ENCODE measurements around the gene PPP2R5B. TPM values are rescaled to one million over a fixed set of nuclear protein-coding genes. Genes with fewer than 3 reads are reported as not detected.

PPP2R5B gene
- total and polyA plus RNA-seq, 2 experiments from 2014 or later = 26.2 to 30.7 TPM

- no peak for TF ChIP-seq CTCF (IDR thresholded peaks at IDR 0.05; ENCODE audit: low read depth, low read length)
- H3K36me3 ChIP-seq = peaks cover 41% of the 10 kb centered on the region
Observed at GRCh38 chr11:64911142-64911541, 13.3 kb upstream of the PPP2R5B start.

GRCh38 chr11:64911689-64912088 lies 12.8 kb upstream of the PPP2R5B start:
- Histone ChIP-seq H3K36me3 (peaks cover 36% of the 10 kb centered on the region), H3K4me1 (ENCODE audit: low read depth) (peaks cover 12% of the 10 kb centered on the region), H3K27me3 (no peaks in the 10 kb centered on the region), H3K27ac (no peak overlapping the region), H3K4me3 (no peak overlapping the region), H3K9me3 (ENCODE audit: low read depth) (no peaks in the 10 kb centered on the region)
- no peak for DNase-seq (ENCODE audit: low read depth in 1 of 2, low spot score in 1 of 2)
- no peak for TF ChIP-seq CTCF (IDR thresholded peaks at IDR 0.05; ENCODE audit: low read depth, low read length)

More at GRCh38 chr11:64911142-64911541, 13.3 kb upstream of the PPP2R5B start:
- H3K27me3 ChIP-seq = no peaks in the 10 kb centered on the region
- peaks cover 11% of the 10 kb centered on the region for H3K4me1 ChIP-seq (ENCODE audit: low read depth)
- H3K4me3 ChIP-seq = no peak overlapping the region
- no peak overlapping the region for H3K27ac ChIP-seq
- H3K9me3 ChIP-seq (ENCODE audit: low read depth) = no peaks in the 10 kb centered on the region
- DNase-seq (ENCODE audit: low read depth in 1 of 2, low spot score in 1 of 2) = no peak

- Histone ChIP-seq H3K36me3 (peaks cover 26% of the 10 kb centered on the region), H3K4me1 (ENCODE audit: low read depth) (peaks cover 12% of the 10 kb centered on the region), H3K4me3 (no peak overlapping the region), H3K27me3 (no peaks in the 10 kb centered on the region), H3K27ac (no peak overlapping the region), H3K9me3 (ENCODE audit: low read depth) (no peaks in the 10 kb centered on the region)
- no peak for DNase-seq (ENCODE audit: low read depth in 1 of 2, low spot score in 1 of 2)
- TF ChIP-seq CTCF (IDR thresholded peaks at IDR 0.05; ENCODE audit: low read depth, low read length) = no peak
Observed at GRCh38 chr11:64913171-64913727, 11.2 kb upstream of the PPP2R5B start.

GRCh38 chr11:64914123-64914522 lies 10.4 kb upstream of the PPP2R5B start:
- no peak overlapping the region for H3K27ac ChIP-seq

GRCh38 chr11:64915376-64915887 lies 9.1 kb upstream of the PPP2R5B start:
- peaks cover 12% of the 10 kb centered on the region for H3K4me1 ChIP-seq (ENCODE audit: low read depth)
- peaks cover 18% of the 10 kb centered on the region for H3K36me3 ChIP-seq
- peak in 1 of 2 donors; percentile 35 for DNase-seq (ENCODE audit: low read depth in 1 of 2, low spot score in 1 of 2)
- H3K4me3 ChIP-seq = peak overlapping the region; percentile 75
- TF ChIP-seq CTCF (IDR thresholded peaks at IDR 0.05; ENCODE audit: low read depth, low read length) = no peak
- H3K27ac ChIP-seq = peak overlapping the region; percentile 70
- no peaks in the 10 kb centered on the region for H3K27me3 ChIP-seq
- H3K9me3 ChIP-seq (ENCODE audit: low read depth) = no peaks in the 10 kb centered on the region

More at GRCh38 chr11:64914123-64914522, 10.4 kb upstream of the PPP2R5B start:
- peaks cover 12% of the 10 kb centered on the region for H3K4me1 ChIP-seq (ENCODE audit: low read depth)
- DNase-seq (ENCODE audit: low read depth in 1 of 2, low spot score in 1 of 2) = no peak
- no peak for TF ChIP-seq CTCF (IDR thresholded peaks at IDR 0.05; ENCODE audit: low read depth, low read length)
- no peak overlapping the region for H3K4me3 ChIP-seq
- H3K27me3 ChIP-seq = no peaks in the 10 kb centered on the region
- H3K9me3 ChIP-seq (ENCODE audit: low read depth) = no peaks in the 10 kb centered on the region
- peaks cover 21% of the 10 kb centered on the region for H3K36me3 ChIP-seq
